NCI-H1092 (cell line): ENCODE results near the gene SERPINB11.
"Not testable (repeated sequence)": the region's sequence is repeated elsewhere in the genome, so short reads cannot be mapped to it uniquely, and the experiment has no call there.

Experiments used
- DNase-seq: peaks from one replicate; lab custom pipeline; 2025; lab: John Stamatoyannopoulos, UW

SERPINB11 gene

GRCh38 chr18:63702660-63703059, at the start of gene SERPINB11:
TSS of gene SERPINB11 (plus strand) at chr18:63702960. CDS start at chr18:63710194, 7,234 bp downstream.
- DNase-seq, result no peak

- not testable (repeated sequence) for DNase-seq
These were observed 43.8 kb upstream of the SERPINB11 start for GRCh38 chr18:63658920-63659319.

GRCh38 chr18:63661750-63662149, 41.0 kb upstream of the SERPINB11 start, which contains the start of gene SERPINB3:
TSS of gene SERPINB3 (minus strand) at chr18:63661893. CDS start at chr18:63661216, 677 bp downstream.
- not testable (repeated sequence) for DNase-seq

GRCh38 chr18:63664571-63664970, 38.2 kb upstream of the SERPINB11 start:
- no peak for DNase-seq

- peak; percentile 3 for DNase-seq
These were observed 26.0 kb upstream of the SERPINB11 start for GRCh38 chr18:63676526-63677323.

- no peak for DNase-seq
These were observed 25.1 kb upstream of the SERPINB11 start for GRCh38 chr18:63677500-63678225.

GRCh38 chr18:63679820-63680606, 22.7 kb upstream of the SERPINB11 start:
- DNase-seq, result no peak

GRCh38 chr18:63681449-63682340, 21.1 kb upstream of the SERPINB11 start:
- DNase-seq, result peak; percentile 41

- DNase-seq, result no peak
These were observed 19.6 kb upstream of the SERPINB11 start for GRCh38 chr18:63683152-63683551.

GRCh38 chr18:63683890-63684289, 18.9 kb upstream of the SERPINB11 start:
- no peak for DNase-seq

- no peak for DNase-seq
These were observed 18.0 kb upstream of the SERPINB11 start for GRCh38 chr18:63684718-63685117.

- DNase-seq, result no peak
These were observed 15.9 kb upstream of the SERPINB11 start for GRCh38 chr18:63686871-63687270.

GRCh38 chr18:63689064-63689463, 13.7 kb upstream of the SERPINB11 start:
- no peak for DNase-seq

GRCh38 chr18:63697097-63697660, 5.6 kb upstream of the SERPINB11 start:
- no peak for DNase-seq

- no peak for DNase-seq
These were observed 2.3 kb upstream of the SERPINB11 start for GRCh38 chr18:63700501-63700900.

GRCh38 chr18:63701952-63702351, 808 bp upstream of the SERPINB11 start:
- no peak for DNase-seq

GRCh38 chr18:63705401-63705800, 2.6 kb downstream of the SERPINB11 start:
- DNase-seq, result no peak

- DNase-seq, result no peak
These were observed 5.1 kb downstream of the SERPINB11 start for GRCh38 chr18:63707816-63708215.

GRCh38 chr18:63708650-63709049, 5.9 kb downstream of the SERPINB11 start:
- no peak for DNase-seq

- DNase-seq, result peak; percentile 52
These were observed 23.1 kb downstream of the SERPINB11 start for GRCh38 chr18:63725682-63726480.
